T-cell (primary cell): ENCODE results near the gene MYO1D. TPM values are rescaled to one million over a fixed set of nuclear protein-coding genes. Genes with fewer than 3 reads are reported as not detected.

ENCODE experiments used
- ATAC-seq, 4 experiments: fragments of 200-7000 bp in 3 of 4; fragments of 150-1000 bp in 1 of 4; cut with Tn5 transposase; replicated peaks in 1 of 4; 1 replicate in 3 of 4; 2 replicates in 1 of 4; pipeline ENCODE4 v1.10.0; 2021; ENCODE audit warnings: moderate library complexity in 3 of 4, mild to moderate bottlenecking in 2 of 4, moderate number of reproducible peaks in 1 of 4
- CTCF ChIA-PET, 2 donors: fragments of 300-600 bp; sonication (Branson Sonifier 250); formaldehyde crosslinking; loops; one replicate each; lab custom pipeline; 2022; ENCODE audit warnings: antibody characterized with exemption in 2 of 2; lab: Charles Lee
- POLR2A ChIA-PET, 2 donors: fragments of 300-600 bp; sonication (Branson Sonifier 250); formaldehyde crosslinking; loops; one replicate each; lab custom pipeline; 2022; ENCODE audit warnings: antibody characterized with exemption in 2 of 2; lab: Charles Lee
- DNase-seq, 35 experiments: peaks; one replicate each; pipeline versions ENCODE4 v3.0.0 to v3.0.0-alpha.2; 2013 to 2023
- H3K27ac ChIP-seq: one replicate; pipeline ENCODE4 v1.5.1; 2013; ENCODE audit warnings: low read length
- H3K27me3 ChIP-seq, 2 experiments: replicated peaks in 1 of 2; 1 replicate in 1 of 2; 2 replicates in 1 of 2; pipeline versions ENCODE4 v1.6.1 to v1.7.0; 2013; ENCODE audit warnings: low read length in 1 of 2, mixed read lengths in 1 of 2; ENCODE audit not compliant: control insufficient read depth in 2 of 2, insufficient read depth in 2 of 2; ENCODE audit errors: extremely low read depth in 1 of 2
- H3K36me3 ChIP-seq, 2 donors: 1 replicate in 1 of 2; 2 replicates in 1 of 2; pipeline versions ENCODE4 v1.6.1 to v1.7.0; 2013; ENCODE audit warnings: low read length in 1 of 2; ENCODE audit not compliant: control insufficient read depth in 2 of 2, insufficient read depth in 1 of 2; ENCODE audit errors: extremely low read depth in 1 of 2
- H3K4me1 ChIP-seq, 2 experiments: 1 replicate in 1 of 2; 2 replicates in 1 of 2; pipeline versions ENCODE4 v1.6.1 to v1.7.0; 2013; ENCODE audit warnings: low read length in 2 of 2, mixed read lengths in 1 of 2; ENCODE audit not compliant: insufficient read depth in 2 of 2, control insufficient read depth in 1 of 2; ENCODE audit errors: extremely low read depth in 1 of 2
- H3K4me3 ChIP-seq, 2 donors: 1 replicate in 1 of 2; 2 replicates in 1 of 2; pipeline versions ENCODE4 v1.5.1 to v1.7.0; 2013; ENCODE audit warnings: mild to moderate bottlenecking in 2 of 2, low read length in 1 of 2, moderate library complexity in 1 of 2; ENCODE audit not compliant: control insufficient read depth in 1 of 2; ENCODE audit errors: extremely low read depth in 1 of 2
- H3K9me3 ChIP-seq: 2 replicates; pipeline ENCODE4 v1.7.0; 2013
- H3K27ac Mint-ChIP-seq, 2 donors: one replicate each; pipeline ENCODE4 v1.8.0; 2020 to 2021; ENCODE audit warnings: mild to moderate bottlenecking in 2 of 2, mixed read lengths in 2 of 2
- H3K27me3 Mint-ChIP-seq, 2 donors: one replicate each; pipeline ENCODE4 v1.8.0; 2021 to 2022; ENCODE audit warnings: mixed read lengths in 2 of 2
- H3K36me3 Mint-ChIP-seq: one replicate; pipeline ENCODE4 v1.8.0; 2021; ENCODE audit warnings: mixed read lengths
- H3K4me1 Mint-ChIP-seq, 3 donors: one replicate each; pipeline ENCODE4 v1.8.0; 2020 to 2022; ENCODE audit warnings: mixed read lengths in 3 of 3, mild to moderate bottlenecking in 1 of 3
- H3K4me3 Mint-ChIP-seq, 3 donors: one replicate each; pipeline ENCODE4 v1.8.0; 2020 to 2022; ENCODE audit warnings: mild to moderate bottlenecking in 3 of 3, mixed read lengths in 3 of 3, moderate library complexity in 3 of 3
- H3K9me3 Mint-ChIP-seq, 3 donors: one replicate each; pipeline ENCODE4 v1.8.0; 2020 to 2022; ENCODE audit warnings: mixed read lengths in 3 of 3
- WGBS: methylation state at CpG from one replicate; pipeline ENCODE4 v1.1.5; 2013; ENCODE audit warnings: missing lambda C conversion rate; ENCODE audit not compliant: insufficient coverage; 5-methylcytosine and 5-hydroxymethylcytosine counted together
- total RNA-seq, 35 experiments: library from RNA in 6 of 35; stranded (reverse) in 6 of 35; fragments of 120-200 nt in 1 of 35; gene quantifications; one replicate each; pipeline versions ENCODE4 v1.2.1 to v1.2.4 and lab custom pipeline; 2013 to 2026

Gene MYO1D
- total RNA-seq, 5 donors from 2014 or later (not counting 1 experiment from before 2014, with no cell fraction given), result 8.3 to 11.1 (median 9.5) TPM

- H3K36me3 Mint-ChIP-seq, result no peaks in the 10 kb centered on the region
- no peaks in the 10 kb centered on the region for H3K36me3 ChIP-seq
- no peak overlapping the region for H3K4me3 ChIP-seq
- ChIA-PET POLR2A (no interaction called here), CTCF (interaction anchor here in 1 of 2 donors (0.5 kb wide), 1 partner anchor 361 kb away, joined by 3 read pairs; no protein-coding TSS in a partner anchor)
- no peak overlapping the region for H3K4me3 Mint-ChIP-seq
- no peak overlapping the region for H3K27ac ChIP-seq
- H3K4me1 Mint-ChIP-seq, result no peaks in the 10 kb centered on the region
- no peaks in the 10 kb centered on the region for H3K27me3 ChIP-seq
- no peaks in the 10 kb centered on the region for H3K4me1 ChIP-seq
- ATAC-seq (no peak), DNase-seq (no peak)
- no peaks in the 10 kb centered on the region for H3K9me3 Mint-ChIP-seq
- WGBS, result no CpG with 5 or more reads among the region's 5 CpGs
- H3K27ac Mint-ChIP-seq, result no peak overlapping the region
- H3K27me3 Mint-ChIP-seq, result peaks cover 0 to 4% of the 10 kb centered on the region in 2 donors
- no peaks in the 10 kb centered on the region for H3K9me3 ChIP-seq
These were observed 40.9 kb upstream of the MYO1D start for GRCh38 chr17:32917842-32918241.

DNA sequence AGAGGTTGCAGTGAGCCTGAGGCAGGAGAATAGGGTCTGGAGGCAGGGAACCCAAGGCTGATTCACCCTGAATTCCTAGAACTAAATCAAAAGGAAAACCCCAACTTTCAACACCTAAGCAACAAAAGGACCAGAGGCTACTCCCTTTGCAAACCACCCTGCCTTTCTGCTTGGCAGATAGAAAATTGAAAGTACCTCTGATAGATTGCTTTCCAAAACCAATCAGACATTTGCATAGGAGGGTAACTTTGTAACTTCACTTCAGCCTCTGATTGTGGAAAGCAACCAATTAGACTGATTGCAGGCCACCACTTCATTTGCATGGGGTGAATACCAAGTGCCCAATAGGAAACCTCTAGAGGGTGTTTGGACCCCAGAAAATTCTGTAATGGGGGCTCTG is 40.2 kb upstream of the MYO1D start:
- Mint-ChIP-seq H3K36me3 (no peaks in the 10 kb centered on the region), H3K4me1 (no peaks in the 10 kb centered on the region), H3K27me3 (peaks cover 0 to 4% of the 10 kb centered on the region in 2 donors), H3K27ac (no peak overlapping the region), H3K9me3 (no peaks in the 10 kb centered on the region), H3K4me3 (no peak overlapping the region)
- ATAC-seq (no peak), DNase-seq (no peak)
- ChIA-PET POLR2A (no interaction called here), CTCF (interaction anchor here in 1 of 2 donors (0.5 kb wide), 1 partner anchor 360 kb away, joined by 3 read pairs; no protein-coding TSS in a partner anchor)
- no peaks in the 10 kb centered on the region for H3K9me3 ChIP-seq
- no peaks in the 10 kb centered on the region for H3K4me1 ChIP-seq
- no peaks in the 10 kb centered on the region for H3K27me3 ChIP-seq
- no peak overlapping the region for H3K4me3 ChIP-seq
- H3K36me3 ChIP-seq, result no peaks in the 10 kb centered on the region
- H3K27ac ChIP-seq, result no peak overlapping the region

- H3K27me3 Mint-ChIP-seq, result peaks cover 0 to 4% of the 10 kb centered on the region in 2 donors
- Histone ChIP-seq H3K4me3 (no peak overlapping the region), H3K27ac (no peak overlapping the region), H3K9me3 (no peaks in the 10 kb centered on the region), H3K36me3 (no peaks in the 10 kb centered on the region), H3K4me1 (no peaks in the 10 kb centered on the region), H3K27me3 (no peaks in the 10 kb centered on the region)
- DNase-seq (no peak), ATAC-seq (no peak)
- H3K9me3 Mint-ChIP-seq, result no peaks in the 10 kb centered on the region
- ChIA-PET CTCF (interaction anchor here in 1 of 2 donors (0.6 kb wide), 1 partner anchor 9 kb away, joined by 4 read pairs; no protein-coding TSS in a partner anchor), POLR2A (no interaction called here)
- WGBS, result 38% methylated on average over 2 of the region's 3 CpGs
- no peaks in the 10 kb centered on the region for H3K36me3 Mint-ChIP-seq
- no peak overlapping the region for H3K27ac Mint-ChIP-seq
- H3K4me3 Mint-ChIP-seq, result no peak overlapping the region
- no peaks in the 10 kb centered on the region for H3K4me1 Mint-ChIP-seq
These were observed 39.2 kb upstream of the MYO1D start for GRCh38 chr17:32916134-32916533.

GRCh38 chr17:32915245-32915644 is 38.3 kb upstream of the MYO1D start:
- no peak overlapping the region for H3K27ac Mint-ChIP-seq
- CTCF ChIA-PET, result no interaction called here
- no peak overlapping the region for H3K4me3 ChIP-seq
- no peak overlapping the region for H3K4me3 Mint-ChIP-seq
- H3K9me3 ChIP-seq, result no peaks in the 10 kb centered on the region
- no peak for ATAC-seq
- no peaks in the 10 kb centered on the region for H3K27me3 ChIP-seq
- no peaks in the 10 kb centered on the region for H3K4me1 ChIP-seq
- no peak for DNase-seq
- H3K36me3 Mint-ChIP-seq, result no peaks in the 10 kb centered on the region
- WGBS, result 80% methylated on average over 1 of the region's 2 CpGs
- H3K36me3 ChIP-seq, result no peaks in the 10 kb centered on the region
- POLR2A ChIA-PET, result no interaction called here
- peaks cover 0 to 4% of the 10 kb centered on the region in 2 donors for H3K27me3 Mint-ChIP-seq
- H3K4me1 Mint-ChIP-seq, result no peaks in the 10 kb centered on the region
- H3K27ac ChIP-seq, result no peak overlapping the region
- H3K9me3 Mint-ChIP-seq, result no peaks in the 10 kb centered on the region

- H3K27me3 ChIP-seq, result no peaks in the 10 kb centered on the region
- H3K4me3 Mint-ChIP-seq, result no peak overlapping the region
- H3K27ac Mint-ChIP-seq, result no peak overlapping the region
- no peak overlapping the region for H3K27ac ChIP-seq
- H3K36me3 ChIP-seq, result no peaks in the 10 kb centered on the region
- no peak overlapping the region for H3K4me3 ChIP-seq
- H3K9me3 ChIP-seq, result no peaks in the 10 kb centered on the region
- no peaks in the 10 kb centered on the region for H3K4me1 Mint-ChIP-seq
- H3K27me3 Mint-ChIP-seq, result peaks cover 0 to 4% of the 10 kb centered on the region in 2 donors
- ATAC-seq, result no peak
- no peaks in the 10 kb centered on the region for H3K9me3 Mint-ChIP-seq
- 33% methylated on average over 2 of the region's 3 CpGs for WGBS
- H3K4me1 ChIP-seq, result no peaks in the 10 kb centered on the region
- no peak for DNase-seq
- H3K36me3 Mint-ChIP-seq, result no peaks in the 10 kb centered on the region
- ChIA-PET POLR2A (no interaction called here), CTCF (no interaction called here)
These were observed 37.3 kb upstream of the MYO1D start for GRCh38 chr17:32914181-32914580.

DNA sequence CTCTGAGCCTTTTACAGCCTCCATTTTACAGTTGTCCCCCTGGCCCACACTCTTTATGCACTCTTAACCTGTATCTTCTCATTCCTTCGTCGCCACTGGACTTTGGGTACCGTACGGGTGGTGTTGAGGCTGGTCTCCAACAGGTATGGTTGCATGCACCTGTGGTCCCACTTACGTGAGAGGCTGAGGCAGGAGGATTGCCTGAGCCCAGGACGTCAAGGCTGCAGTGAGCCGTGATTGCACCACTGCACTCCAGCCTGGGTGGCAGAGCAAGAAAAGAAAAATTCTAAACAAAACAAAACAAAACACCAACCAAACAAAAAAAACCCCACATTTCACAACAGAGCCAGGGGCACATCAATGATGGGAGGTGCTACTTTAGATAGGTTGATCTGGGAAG is 36.7 kb upstream of the MYO1D start:
- 95% methylated on average over 6 of the region's 7 CpGs for WGBS
- Mint-ChIP-seq H3K27ac (no peak overlapping the region), H3K4me1 (no peaks in the 10 kb centered on the region), H3K4me3 (no peak overlapping the region), H3K9me3 (no peaks in the 10 kb centered on the region), H3K36me3 (no peaks in the 10 kb centered on the region), H3K27me3 (peaks cover 0 to 4% of the 10 kb centered on the region in 2 donors)
- Histone ChIP-seq H3K27me3 (no peaks in the 10 kb centered on the region), H3K4me1 (no peaks in the 10 kb centered on the region), H3K9me3 (no peaks in the 10 kb centered on the region), H3K36me3 (no peaks in the 10 kb centered on the region), H3K4me3 (no peak overlapping the region), H3K27ac (no peak overlapping the region)
- ATAC-seq (no peak), DNase-seq (no peak)
- ChIA-PET POLR2A (no interaction called here), CTCF (no interaction called here)
